IPS-18a (cell line): ENCODE results near the gene TRAF3IP3.

Source experiments
- H3K27ac ChIP-seq: one replicate; pipeline ENCODE4 v1.5.1; 2013; ENCODE audit warnings: low read length
- H3K27me3 ChIP-seq: one replicate; pipeline ENCODE4 v1.6.1; 2013; ENCODE audit warnings: mild to moderate bottlenecking, low read length; ENCODE audit not compliant: control insufficient read depth, insufficient read depth
- H3K36me3 ChIP-seq: one replicate; pipeline ENCODE4 v1.6.1; 2013; ENCODE audit warnings: low read depth, low read length; ENCODE audit not compliant: control insufficient read depth
- H3K4me1 ChIP-seq: one replicate; pipeline ENCODE4 v1.6.1; 2013; ENCODE audit warnings: low read depth, low read length; ENCODE audit not compliant: control insufficient read depth
- H3K4me3 ChIP-seq: one replicate; pipeline ENCODE4 v1.5.1; 2013; ENCODE audit warnings: low read length
- H3K9ac ChIP-seq: one replicate; pipeline ENCODE4 v1.6.1; 2013; ENCODE audit warnings: mild to moderate bottlenecking, low read length, moderate library complexity
- H3K9me3 ChIP-seq: one replicate; pipeline ENCODE4 v1.6.1; 2013; ENCODE audit warnings: low read depth, low read length; ENCODE audit not compliant: control insufficient read depth

Gene TRAF3IP3

DNA sequence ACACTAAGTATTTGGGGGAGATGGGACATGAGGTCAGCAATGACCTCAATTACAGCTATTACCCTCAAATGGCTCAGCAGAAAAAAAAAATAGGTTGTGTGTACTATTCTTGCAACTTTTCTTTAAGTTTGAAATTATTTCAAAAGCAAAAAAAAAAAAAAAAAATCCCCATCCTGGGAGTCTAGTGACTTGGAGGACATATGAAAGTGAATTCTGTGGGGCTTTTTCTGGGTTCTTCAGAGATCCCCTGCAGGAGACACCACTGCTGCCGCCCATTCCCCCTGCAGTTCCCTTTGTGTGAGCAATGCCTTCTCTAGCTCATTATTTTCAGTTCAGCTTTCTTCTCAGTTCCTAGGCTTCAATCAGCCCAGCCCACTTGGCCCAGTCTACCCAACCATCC, 34.5 kb upstream of the TRAF3IP3 start:
- H3K27ac ChIP-seq = no peak overlapping the region
- no peaks in the 10 kb centered on the region for H3K36me3 ChIP-seq
- no peak overlapping the region for H3K4me3 ChIP-seq
- no peak overlapping the region for H3K9ac ChIP-seq
- no peaks in the 10 kb centered on the region for H3K4me1 ChIP-seq
- no peaks in the 10 kb centered on the region for H3K27me3 ChIP-seq
- no peaks in the 10 kb centered on the region for H3K9me3 ChIP-seq

DNA sequence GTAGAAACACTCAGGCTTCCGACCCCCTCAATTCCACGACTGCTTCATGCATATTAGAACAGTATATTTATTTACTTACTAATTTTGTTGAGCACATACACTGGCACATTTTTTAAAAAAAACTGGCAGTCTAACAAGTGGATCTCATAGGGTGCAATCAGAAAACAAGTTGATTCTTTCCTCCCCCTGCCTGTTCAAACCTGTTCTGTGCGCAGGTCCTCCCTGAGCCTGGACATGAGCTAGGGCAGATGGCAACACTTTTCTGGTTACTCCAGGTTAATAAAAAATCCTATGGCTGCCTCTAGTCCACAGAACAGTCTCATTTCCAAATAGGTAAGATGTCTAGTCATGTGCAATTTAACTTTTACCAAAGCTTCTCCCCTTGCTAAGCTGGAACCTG, 32.6 kb upstream of the TRAF3IP3 start:
- H3K36me3 ChIP-seq = no peaks in the 10 kb centered on the region
- H3K9me3 ChIP-seq = no peaks in the 10 kb centered on the region
- no peak overlapping the region for H3K27ac ChIP-seq
- no peaks in the 10 kb centered on the region for H3K27me3 ChIP-seq
- H3K4me1 ChIP-seq = no peaks in the 10 kb centered on the region
- H3K9ac ChIP-seq = no peak overlapping the region
- no peak overlapping the region for H3K4me3 ChIP-seq

GRCh38 chr1:209723756-209724693, 31.8 kb upstream of the TRAF3IP3 start:
- Histone ChIP-seq H3K9ac (no peak overlapping the region), H3K36me3 (no peaks in the 10 kb centered on the region), H3K4me1 (no peaks in the 10 kb centered on the region), H3K27me3 (no peaks in the 10 kb centered on the region), H3K9me3 (no peaks in the 10 kb centered on the region), H3K27ac (no peak overlapping the region), H3K4me3 (no peak overlapping the region)

DNA sequence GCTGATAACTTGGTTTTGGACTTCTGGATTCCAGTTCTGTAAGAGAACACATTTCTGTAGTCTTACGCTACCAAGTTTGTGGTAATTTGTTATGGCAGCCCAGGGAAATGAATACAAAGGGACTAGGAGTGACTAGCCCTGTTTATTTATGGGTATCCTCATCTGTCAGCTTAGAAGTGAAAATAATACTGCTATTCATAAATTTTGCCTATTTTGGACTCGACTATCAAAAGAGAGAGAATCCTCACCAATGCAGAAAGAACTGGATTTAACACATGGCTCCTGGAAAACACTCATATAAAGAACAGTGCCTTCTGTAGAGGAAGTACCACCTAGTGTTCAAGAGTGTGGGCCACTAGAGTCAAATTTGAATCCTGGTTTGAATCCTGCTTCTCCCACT, 28.6 kb upstream of the TRAF3IP3 start:
- no peaks in the 10 kb centered on the region for H3K4me1 ChIP-seq
- H3K4me3 ChIP-seq = no peak overlapping the region
- no peak overlapping the region for H3K9ac ChIP-seq
- no peaks in the 10 kb centered on the region for H3K27me3 ChIP-seq
- no peak overlapping the region for H3K27ac ChIP-seq
- H3K9me3 ChIP-seq = no peaks in the 10 kb centered on the region
- H3K36me3 ChIP-seq = no peaks in the 10 kb centered on the region

GRCh38 chr1:209727785-209728184, 28.1 kb upstream of the TRAF3IP3 start:
- no peaks in the 10 kb centered on the region for H3K27me3 ChIP-seq
- no peak overlapping the region for H3K27ac ChIP-seq
- H3K9ac ChIP-seq = no peak overlapping the region
- H3K36me3 ChIP-seq = no peaks in the 10 kb centered on the region
- no peak overlapping the region for H3K4me3 ChIP-seq
- no peaks in the 10 kb centered on the region for H3K4me1 ChIP-seq
- H3K9me3 ChIP-seq = no peaks in the 10 kb centered on the region

GRCh38 chr1:209728466-209728865, 27.4 kb upstream of the TRAF3IP3 start:
- H3K9me3 ChIP-seq = no peaks in the 10 kb centered on the region
- H3K4me1 ChIP-seq = no peaks in the 10 kb centered on the region
- no peak overlapping the region for H3K27ac ChIP-seq
- no peaks in the 10 kb centered on the region for H3K36me3 ChIP-seq
- H3K4me3 ChIP-seq = no peak overlapping the region
- no peak overlapping the region for H3K9ac ChIP-seq
- H3K27me3 ChIP-seq = no peaks in the 10 kb centered on the region

DNA sequence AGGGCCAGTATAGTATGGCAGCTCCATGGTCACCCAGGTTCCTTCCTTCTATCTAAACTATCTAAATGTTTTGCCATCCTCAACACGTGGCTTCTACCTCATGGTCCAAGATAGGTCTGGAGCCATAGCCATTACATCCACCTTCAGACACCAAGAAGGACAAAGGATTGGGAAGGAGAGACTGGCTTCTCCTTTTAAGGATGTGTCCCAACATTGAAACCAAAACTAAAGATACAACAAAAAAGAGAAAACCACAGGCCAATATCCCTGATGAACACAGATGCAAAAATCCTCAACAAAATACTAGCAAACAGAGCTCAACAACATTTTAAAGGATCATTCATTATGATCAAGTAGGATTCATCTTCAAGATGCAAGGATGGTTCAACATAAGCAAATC, 26.4 kb upstream of the TRAF3IP3 start:
- Histone ChIP-seq H3K9me3 (no peaks in the 10 kb centered on the region), H3K36me3 (no peaks in the 10 kb centered on the region), H3K9ac (no peak overlapping the region), H3K27me3 (no peaks in the 10 kb centered on the region), H3K4me1 (no peaks in the 10 kb centered on the region), H3K4me3 (no peak overlapping the region), H3K27ac (no peak overlapping the region)

GRCh38 chr1:209732725-209733124, 23.1 kb upstream of the TRAF3IP3 start:
- Histone ChIP-seq H3K9me3 (no peaks in the 10 kb centered on the region), H3K27ac (no peak overlapping the region), H3K4me3 (no peak overlapping the region), H3K36me3 (no peaks in the 10 kb centered on the region), H3K9ac (no peak overlapping the region), H3K4me1 (no peaks in the 10 kb centered on the region), H3K27me3 (peaks cover 5% of the 10 kb centered on the region)

GRCh38 chr1:209733409-209734192, 22.3 kb upstream of the TRAF3IP3 start:
- no peaks in the 10 kb centered on the region for H3K36me3 ChIP-seq
- no peaks in the 10 kb centered on the region for H3K9me3 ChIP-seq
- no peak overlapping the region for H3K9ac ChIP-seq
- peaks cover 5% of the 10 kb centered on the region for H3K27me3 ChIP-seq
- no peaks in the 10 kb centered on the region for H3K4me1 ChIP-seq
- H3K27ac ChIP-seq = no peak overlapping the region
- H3K4me3 ChIP-seq = no peak overlapping the region

GRCh38 chr1:209736490-209737117, 19.2 kb upstream of the TRAF3IP3 start:
- Histone ChIP-seq H3K27ac (no peak overlapping the region), H3K27me3 (peaks cover 5% of the 10 kb centered on the region), H3K4me1 (no peaks in the 10 kb centered on the region), H3K36me3 (no peaks in the 10 kb centered on the region), H3K9ac (no peak overlapping the region), H3K9me3 (no peaks in the 10 kb centered on the region), H3K4me3 (no peak overlapping the region)

DNA sequence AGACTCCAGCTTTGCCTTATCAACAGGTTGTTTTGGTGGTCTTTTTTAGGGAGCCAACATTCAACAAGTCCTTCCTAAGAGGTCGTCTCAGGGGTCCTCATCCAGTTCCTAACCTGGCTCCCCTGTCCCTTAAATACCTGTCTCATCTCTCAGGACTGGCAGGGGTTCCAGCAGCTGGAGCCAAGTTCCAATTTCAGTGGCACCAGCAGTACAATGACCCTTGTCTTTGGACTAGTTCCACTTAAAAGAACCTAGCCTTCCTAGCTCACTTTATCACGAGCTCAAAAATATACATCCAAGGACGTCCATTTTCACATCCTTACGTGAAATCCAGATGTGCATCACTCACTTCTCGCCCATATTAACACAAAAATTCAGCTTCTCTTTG, 18.7 kb upstream of the TRAF3IP3 start:
- Histone ChIP-seq H3K9me3 (no peaks in the 10 kb centered on the region), H3K4me3 (no peak overlapping the region), H3K9ac (no peak overlapping the region), H3K27me3 (peaks cover 5% of the 10 kb centered on the region), H3K36me3 (no peaks in the 10 kb centered on the region), H3K27ac (no peak overlapping the region), H3K4me1 (no peaks in the 10 kb centered on the region)
